ENCODE measurements around the gene ATP6V0A1. TPM values are rescaled to one million over a fixed set of nuclear protein-coding genes. Genes with fewer than 3 reads are reported as not detected.
"Not testable (repeated sequence)": the region's sequence is repeated elsewhere in the genome, so short reads cannot be mapped to it uniquely, and the experiment has no call there.

The ATP6V0A1 gene
- total RNA-seq, 1 experiment from 2014 or later: 21.0 TPM

DNA sequence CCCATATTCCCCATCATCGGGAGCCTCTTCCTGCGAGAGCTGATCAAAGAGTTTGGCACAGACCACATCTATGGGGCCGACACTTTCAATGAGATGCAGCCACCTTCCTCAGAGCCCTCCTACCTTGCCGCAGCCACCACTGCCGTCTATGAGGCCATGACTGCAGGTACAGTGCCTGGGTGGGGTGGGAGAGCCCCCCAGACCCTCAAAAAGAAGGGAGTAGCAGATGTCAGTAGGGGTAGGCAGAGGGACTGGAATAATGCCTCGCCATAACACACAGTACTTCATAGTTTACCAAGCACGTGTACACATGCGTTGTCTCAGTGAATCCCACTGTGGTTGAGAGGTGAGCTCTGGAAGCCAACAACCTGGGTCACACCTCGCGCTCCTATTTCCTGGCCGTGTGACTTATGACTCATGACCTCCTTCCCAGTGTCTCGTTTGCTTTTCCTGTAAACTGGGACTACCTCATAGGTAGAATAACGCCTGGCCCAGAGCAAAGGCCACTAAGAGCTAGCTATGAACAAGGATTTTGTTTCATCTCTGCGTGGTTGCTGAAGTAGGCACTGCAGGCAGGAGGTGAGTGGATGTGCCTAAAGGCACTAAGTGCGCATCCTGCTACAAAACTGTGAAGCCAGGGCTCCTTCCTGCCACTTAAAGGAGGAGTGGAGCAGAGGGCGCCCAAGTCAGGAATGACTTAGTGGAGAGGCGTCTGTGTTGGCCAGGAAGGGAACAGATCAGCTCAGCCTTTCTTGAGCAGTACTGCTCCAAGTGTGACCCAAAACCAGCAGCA is 82.6 kb downstream of the ATP6V0A1 start:
- DNase-seq: no peak
- Histone ChIP-seq H3K36me3 (replicated peaks; ENCODE audit: control insufficient read depth, insufficient read depth, low read length) (peaks cover 3% of the 10 kb centered on the region), H3K4me3 (ENCODE audit: insufficient read depth, low read depth, low read length) (no peak overlapping the region), H3K27me3 (ENCODE audit: control insufficient read depth, insufficient read depth, low read length) (no peaks in the 10 kb centered on the region)

DNA sequence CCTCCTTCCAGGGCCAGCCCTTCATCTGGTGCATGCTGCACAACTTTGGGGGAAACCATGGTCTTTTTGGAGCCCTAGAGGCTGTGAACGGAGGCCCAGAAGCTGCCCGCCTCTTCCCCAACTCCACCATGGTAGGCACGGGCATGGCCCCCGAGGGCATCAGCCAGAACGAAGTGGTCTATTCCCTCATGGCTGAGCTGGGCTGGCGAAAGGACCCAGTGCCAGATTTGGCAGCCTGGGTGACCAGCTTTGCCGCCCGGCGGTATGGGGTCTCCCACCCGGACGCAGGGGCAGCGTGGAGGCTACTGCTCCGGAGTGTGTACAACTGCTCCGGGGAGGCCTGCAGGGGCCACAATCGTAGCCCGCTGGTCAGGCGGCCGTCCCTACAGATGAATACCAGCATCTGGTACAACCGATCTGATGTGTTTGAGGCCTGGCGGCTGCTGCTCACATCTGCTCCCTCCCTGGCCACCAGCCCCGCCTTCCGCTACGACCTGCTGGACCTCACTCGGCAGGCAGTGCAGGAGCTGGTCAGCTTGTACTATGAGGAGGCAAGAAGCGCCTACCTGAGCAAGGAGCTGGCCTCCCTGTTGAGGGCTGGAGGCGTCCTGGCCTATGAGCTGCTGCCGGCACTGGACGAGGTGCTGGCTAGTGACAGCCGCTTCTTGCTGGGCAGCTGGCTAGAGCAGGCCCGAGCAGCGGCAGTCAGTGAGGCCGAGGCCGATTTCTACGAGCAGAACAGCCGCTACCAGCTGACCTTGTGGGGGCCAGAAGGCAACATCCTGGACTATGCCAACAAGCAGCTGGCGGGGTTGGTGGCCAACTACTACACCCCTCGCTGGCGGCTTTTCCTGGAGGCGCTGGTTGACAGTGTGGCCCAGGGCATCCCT is 84.8 kb downstream of the ATP6V0A1 start:
- peak; percentile 45 for DNase-seq
- peaks cover 3% of the 10 kb centered on the region for H3K36me3 ChIP-seq (replicated peaks; ENCODE audit: control insufficient read depth, insufficient read depth, low read length)
- H3K27me3 ChIP-seq (ENCODE audit: control insufficient read depth, insufficient read depth, low read length): no peaks in the 10 kb centered on the region
- no peak overlapping the region for H3K4me3 ChIP-seq (ENCODE audit: insufficient read depth, low read depth, low read length)

GRCh38 chr17:42544874-42545283 is 86.2 kb downstream of the ATP6V0A1 start:
- H3K4me3 ChIP-seq (ENCODE audit: insufficient read depth, low read depth, low read length): no peak overlapping the region
- H3K27me3 ChIP-seq (ENCODE audit: control insufficient read depth, insufficient read depth, low read length): no peaks in the 10 kb centered on the region
- no peaks in the 10 kb centered on the region; the same call in 1 of the 2 replicates for H3K36me3 ChIP-seq (replicated peaks; ENCODE audit: control insufficient read depth, insufficient read depth, low read length)
- DNase-seq: no peak

- not testable (repeated sequence) for H3K36me3 ChIP-seq (replicated peaks; ENCODE audit: control insufficient read depth, insufficient read depth, low read length); DNase-seq; H3K4me3 ChIP-seq (ENCODE audit: insufficient read depth, low read depth, low read length); H3K27me3 ChIP-seq (ENCODE audit: control insufficient read depth, insufficient read depth, low read length)
Observed at GRCh38 chr17:42545755-42546505, 87.3 kb downstream of the ATP6V0A1 start.

DNA sequence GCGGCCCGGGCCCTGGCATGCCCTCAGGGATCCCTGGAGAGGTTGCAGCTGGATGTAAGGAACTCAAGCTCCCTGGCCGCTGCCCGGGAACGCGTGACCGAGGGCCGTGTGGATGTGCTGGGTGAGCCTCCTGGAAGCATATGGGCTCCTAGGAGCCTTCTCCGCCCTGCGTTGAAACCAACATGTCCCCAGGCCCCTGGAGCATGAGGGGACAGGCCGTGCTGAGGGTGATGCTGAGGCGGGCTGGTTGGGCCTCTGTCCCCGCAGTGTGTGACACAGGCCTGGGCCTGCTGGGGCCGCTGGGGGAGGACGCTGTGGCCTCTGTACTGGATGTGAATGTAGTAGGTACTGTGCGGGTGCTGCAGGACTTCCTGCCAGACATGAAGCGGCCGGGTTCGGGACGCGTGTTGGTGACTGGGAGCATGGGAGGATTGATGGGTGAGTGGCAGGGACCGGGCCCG is 88.4 kb downstream of the ATP6V0A1 start:
- H3K27me3 ChIP-seq (ENCODE audit: control insufficient read depth, insufficient read depth, low read length): no peaks in the 10 kb centered on the region
- no peak overlapping the region for H3K4me3 ChIP-seq (ENCODE audit: insufficient read depth, low read depth, low read length)
- peak; percentile 52 for DNase-seq
- no peaks in the 10 kb centered on the region for H3K36me3 ChIP-seq (replicated peaks; ENCODE audit: control insufficient read depth, insufficient read depth, low read length)

DNA sequence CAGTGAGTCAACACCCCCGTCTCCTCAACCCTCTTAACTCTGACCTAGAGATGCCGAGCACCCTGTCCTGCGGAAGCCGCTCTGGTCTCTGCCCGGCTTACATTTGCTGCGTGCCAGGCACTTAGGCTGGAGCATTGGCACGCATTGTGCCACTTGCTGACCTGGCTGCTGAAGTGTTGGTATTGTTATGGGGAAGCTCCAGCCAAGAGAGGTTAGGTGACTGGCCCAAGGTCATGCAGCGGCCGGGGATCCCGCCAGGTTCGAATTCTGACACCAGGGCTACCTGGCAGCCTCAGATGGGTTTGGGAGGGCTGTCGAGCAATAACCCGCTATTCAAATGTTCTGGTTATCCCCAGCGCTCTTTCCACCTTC is 89.0 kb downstream of the ATP6V0A1 start:
- no peaks in the 10 kb centered on the region for H3K36me3 ChIP-seq (replicated peaks; ENCODE audit: control insufficient read depth, insufficient read depth, low read length)
- H3K4me3 ChIP-seq (ENCODE audit: insufficient read depth, low read depth, low read length): peak overlapping the region; percentile 50; the same call in 1 of the 2 replicates
- DNase-seq: no peak
- H3K27me3 ChIP-seq (ENCODE audit: control insufficient read depth, insufficient read depth, low read length): no peaks in the 10 kb centered on the region

GRCh38 chr17:42548070-42548837 is 89.6 kb downstream of the ATP6V0A1 start:
- H3K27me3 ChIP-seq (ENCODE audit: control insufficient read depth, insufficient read depth, low read length): no peaks in the 10 kb centered on the region
- DNase-seq: peak; percentile 98
- peak overlapping the region; percentile 50 for H3K4me3 ChIP-seq (ENCODE audit: insufficient read depth, low read depth, low read length)
- H3K36me3 ChIP-seq (replicated peaks; ENCODE audit: control insufficient read depth, insufficient read depth, low read length): no peaks in the 10 kb centered on the region

- Histone ChIP-seq H3K27me3 (ENCODE audit: control insufficient read depth, insufficient read depth, low read length) (no peaks in the 10 kb centered on the region), H3K4me3 (ENCODE audit: insufficient read depth, low read depth, low read length) (peak overlapping the region; percentile 50), H3K36me3 (replicated peaks; ENCODE audit: control insufficient read depth, insufficient read depth, low read length) (no peaks in the 10 kb centered on the region)
- peak; percentile 41 for DNase-seq
Observed at GRCh38 chr17:42548993-42549755, 90.5 kb downstream of the ATP6V0A1 start.

DNA sequence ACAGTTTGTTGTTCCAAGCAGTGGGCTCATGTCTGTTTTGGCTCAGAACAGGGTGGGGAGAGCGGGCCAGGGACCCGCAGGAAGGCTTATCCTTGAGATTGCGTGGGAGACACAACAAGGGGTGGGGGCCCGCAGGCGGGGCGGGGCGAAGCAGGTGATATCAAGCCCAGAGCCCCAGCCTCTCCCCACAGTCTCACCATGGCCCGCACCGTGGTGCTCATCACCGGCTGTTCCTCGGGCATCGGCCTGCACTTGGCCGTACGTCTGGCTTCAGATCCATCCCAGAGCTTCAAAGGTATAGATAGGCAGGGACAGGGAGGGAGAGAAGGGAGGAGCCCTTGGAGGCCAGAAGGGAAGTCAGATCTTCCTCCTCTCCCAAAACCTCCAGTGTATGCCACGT is 94.1 kb downstream of the ATP6V0A1 start, which contains the start of gene HSD17B1:
TSS of gene HSD17B1 (plus strand) at position 188 of the 400 bp plus-strand sequence. CDS start at position 199, 11 bp downstream.
- not testable (repeated sequence) for H3K27me3 ChIP-seq (ENCODE audit: control insufficient read depth, insufficient read depth, low read length); H3K36me3 ChIP-seq (replicated peaks; ENCODE audit: control insufficient read depth, insufficient read depth, low read length); H3K4me3 ChIP-seq (ENCODE audit: insufficient read depth, low read depth, low read length)
- peak; percentile 30 for DNase-seq

- Histone ChIP-seq H3K27me3 (ENCODE audit: control insufficient read depth, insufficient read depth, low read length) (no peaks in the 10 kb centered on the region), H3K36me3 (replicated peaks; ENCODE audit: control insufficient read depth, insufficient read depth, low read length) (no peaks in the 10 kb centered on the region), H3K4me3 (ENCODE audit: insufficient read depth, low read depth, low read length) (no peak overlapping the region)
- peak; percentile 76 for DNase-seq
Observed at GRCh38 chr17:42553161-42553818, 94.6 kb downstream of the ATP6V0A1 start.

DNA sequence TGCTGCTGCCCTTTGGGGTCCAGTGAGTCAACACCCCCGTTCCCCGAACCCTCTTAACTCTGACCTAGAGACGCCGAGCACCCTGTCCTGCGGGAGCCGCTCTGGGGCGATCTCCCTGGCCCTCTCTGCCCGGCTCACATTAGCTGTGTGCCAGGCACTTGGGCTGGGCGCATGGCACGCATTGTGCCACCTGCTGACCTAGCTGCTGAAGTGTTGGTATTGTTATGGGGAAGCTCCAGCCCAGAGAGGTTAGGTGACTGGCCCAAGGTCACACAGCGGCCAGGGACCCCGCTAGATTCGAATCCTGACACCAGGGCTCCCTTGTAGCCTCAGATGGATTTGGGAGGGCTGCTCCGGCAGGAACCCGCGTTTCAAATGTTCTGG is 95.2 kb downstream of the ATP6V0A1 start:
- no peaks in the 10 kb centered on the region for H3K27me3 ChIP-seq (ENCODE audit: control insufficient read depth, insufficient read depth, low read length)
- H3K4me3 ChIP-seq (ENCODE audit: insufficient read depth, low read depth, low read length): peak overlapping the region; percentile 94
- no peak for DNase-seq
- no peaks in the 10 kb centered on the region for H3K36me3 ChIP-seq (replicated peaks; ENCODE audit: control insufficient read depth, insufficient read depth, low read length)

- no peaks in the 10 kb centered on the region for H3K27me3 ChIP-seq (ENCODE audit: control insufficient read depth, insufficient read depth, low read length)
Observed at GRCh38 chr17:42554250-42555121, 95.8 kb downstream of the ATP6V0A1 start.

More at GRCh38 chr17:42554250-42555121, 95.8 kb downstream of the ATP6V0A1 start:
- H3K4me3 ChIP-seq (ENCODE audit: insufficient read depth, low read depth, low read length): peak overlapping the region; percentile 94
- peak; percentile 98 for DNase-seq
- no peaks in the 10 kb centered on the region for H3K36me3 ChIP-seq (replicated peaks; ENCODE audit: control insufficient read depth, insufficient read depth, low read length)

All from H7 (cell line).